ENCODE results near the gene CR1.
"Not testable (repeated sequence)": the region's sequence is repeated elsewhere in the genome, so short reads cannot be mapped to it uniquely, and the experiment has no call there.

Gene CR1

GRCh38 chr1:207645635-207646081 is 149.7 kb downstream of the CR1 start:
- no peak for DNase-seq

- no peak for DNase-seq
Measured at GRCh38 chr1:207646171-207646570, 150.2 kb downstream of the CR1 start.

DNA sequence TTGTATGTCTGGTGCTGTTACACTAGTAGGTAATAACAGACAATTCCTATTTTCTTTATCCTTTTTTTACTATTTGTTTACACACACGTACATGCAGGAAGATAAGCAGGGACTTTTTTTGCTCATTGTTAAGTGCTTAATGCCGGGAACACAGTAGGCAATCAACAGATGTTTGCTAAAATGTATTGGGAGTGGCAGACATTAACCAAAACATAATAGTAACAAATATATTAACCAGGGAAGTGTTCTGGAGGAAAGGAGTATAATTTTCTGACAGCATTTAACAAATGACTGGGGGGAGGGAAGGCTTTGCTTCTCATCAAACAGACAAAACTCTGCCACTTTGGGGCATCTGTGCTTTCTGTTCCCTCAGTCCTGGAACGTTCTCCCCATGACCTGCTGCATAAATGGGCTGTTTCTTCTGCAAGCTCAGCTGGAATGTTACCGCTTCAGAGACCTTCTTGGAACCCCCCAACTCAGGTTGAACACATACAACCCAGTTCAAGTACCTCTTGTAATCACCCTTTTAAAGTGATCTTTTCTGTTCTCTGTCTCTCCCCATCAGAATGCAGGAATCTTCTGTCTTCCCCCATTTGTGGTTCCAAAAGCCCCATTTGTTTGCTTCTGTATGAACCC is 151.1 kb downstream of the CR1 start:
- DNase-seq, result no peak

- no peak for DNase-seq
Measured at GRCh38 chr1:207647671-207648333, 151.8 kb downstream of the CR1 start.

DNA sequence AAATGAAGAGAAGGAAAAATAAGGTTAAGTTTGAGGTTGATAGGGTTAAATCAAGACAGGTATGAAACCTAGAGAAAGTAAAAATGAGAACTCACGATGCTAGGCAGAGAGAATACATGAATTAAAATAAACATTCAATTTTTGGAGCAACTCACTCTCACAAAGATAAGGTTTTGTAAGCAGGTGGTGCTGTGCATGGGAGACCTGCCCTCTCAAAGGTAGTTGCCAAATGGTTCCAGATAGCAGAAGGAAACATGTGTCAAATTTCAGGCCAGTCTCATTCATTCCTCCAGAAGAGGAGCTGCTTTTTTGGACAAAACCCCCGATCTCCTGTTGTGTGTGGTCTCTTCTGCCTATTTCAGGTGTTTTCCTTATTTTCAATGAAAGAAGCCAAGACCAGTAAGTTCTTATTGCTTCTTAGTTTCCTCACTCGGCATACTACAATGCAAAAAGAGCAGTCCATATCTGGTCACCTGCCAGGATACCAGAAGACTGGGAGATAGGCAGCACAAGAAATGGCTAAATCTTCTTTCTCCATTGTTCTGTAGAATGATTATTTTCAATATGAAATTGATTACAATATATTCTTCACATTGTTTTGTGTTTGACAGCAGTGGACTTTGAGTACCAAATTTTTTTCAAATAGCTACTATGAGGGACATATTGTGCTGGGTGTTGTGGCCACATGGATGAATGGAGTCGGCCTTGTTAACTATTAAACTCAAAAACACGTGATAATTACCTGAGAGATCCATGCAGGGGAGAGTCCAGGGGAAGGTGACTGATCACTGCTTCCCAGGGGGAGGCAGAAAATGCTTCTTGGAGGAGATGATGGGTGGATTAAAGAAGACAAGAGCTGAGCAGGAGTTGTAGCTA is 152.6 kb downstream of the CR1 start:
- DNase-seq, result no peak

- no peak for DNase-seq
Measured at GRCh38 chr1:207649210-207649753, 153.3 kb downstream of the CR1 start.

- DNase-seq, result no peak
Measured at GRCh38 chr1:207649865-207650580, 154.1 kb downstream of the CR1 start.

GRCh38 chr1:207651583-207651982 is 155.6 kb downstream of the CR1 start:
- DNase-seq, result no peak

- no peak for DNase-seq
Measured at GRCh38 chr1:207654320-207654719, 158.4 kb downstream of the CR1 start.

DNA sequence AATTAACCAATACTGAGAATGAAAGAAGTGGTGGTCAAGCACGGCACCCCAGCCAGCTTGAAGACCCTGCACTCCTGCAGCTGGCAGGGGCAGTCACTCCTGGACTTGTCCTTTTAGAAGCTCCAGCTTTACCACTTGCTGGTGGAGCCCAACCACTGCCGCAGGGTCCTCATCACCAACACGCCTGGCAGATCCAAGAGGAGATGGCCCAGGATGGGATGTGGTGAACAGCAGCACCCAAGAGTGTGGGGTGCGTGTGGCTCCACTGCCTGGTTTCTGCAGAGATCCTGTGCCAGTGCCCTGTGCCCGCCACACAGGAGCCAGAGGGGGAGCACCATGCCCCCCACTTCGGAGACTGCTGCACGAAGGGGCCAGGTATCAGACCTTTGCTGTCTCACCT is 162.5 kb downstream of the CR1 start:
- no peak for DNase-seq

GRCh38 chr1:207658904-207659485 is 163.0 kb downstream of the CR1 start:
- DNase-seq, result no peak

GRCh38 chr1:207659545-207660153 is 163.7 kb downstream of the CR1 start:
- no peak for DNase-seq

DNA sequence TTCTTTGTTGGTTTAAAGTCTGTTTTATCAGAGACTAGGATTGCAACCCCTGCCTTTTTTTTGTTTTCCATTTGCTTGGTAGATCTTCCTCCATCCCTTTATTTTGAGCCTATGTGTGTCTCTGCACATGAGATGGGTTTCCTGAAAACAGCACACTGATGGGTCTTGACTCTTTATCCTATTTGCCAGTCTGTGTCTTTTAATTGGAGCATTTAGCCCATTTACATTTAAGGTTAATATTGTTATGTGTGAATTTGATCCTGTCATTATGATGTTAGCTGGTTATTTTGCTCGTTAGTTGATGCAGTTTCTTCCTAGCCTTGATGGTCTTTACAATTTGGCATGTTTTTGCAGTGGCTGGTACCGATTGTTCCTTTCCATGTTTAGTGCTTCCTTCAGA is 165.5 kb downstream of the CR1 start:
- not testable (repeated sequence) for DNase-seq

GRCh38 chr1:207666342-207666741 is 170.4 kb downstream of the CR1 start:
- no peak for DNase-seq

DNA sequence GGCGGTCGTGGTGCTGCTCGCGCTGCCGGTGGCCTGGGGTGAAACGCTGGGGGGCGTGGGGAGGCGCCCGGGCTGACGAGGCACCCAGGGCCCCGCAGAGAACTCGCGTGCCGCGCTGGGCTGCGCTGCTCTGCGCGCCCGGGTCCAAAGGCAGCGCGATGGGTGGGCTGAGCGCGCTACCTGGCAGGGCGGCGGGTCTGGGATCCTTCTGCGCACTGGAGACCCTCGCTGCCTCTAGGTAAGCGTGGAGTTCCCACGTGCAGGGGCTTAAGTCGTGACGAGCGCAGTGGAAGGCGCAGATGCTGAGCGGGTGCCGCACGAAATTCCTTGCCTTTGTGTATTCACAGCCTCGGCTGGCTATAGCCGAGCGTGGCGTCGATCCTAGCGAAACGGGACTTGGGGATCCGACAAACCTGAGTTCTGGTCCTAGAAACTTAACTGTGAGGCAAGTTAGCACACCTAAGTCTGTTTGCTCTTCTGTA is 173.6 kb downstream of the CR1 start:
- no peak for DNase-seq

GRCh38 chr1:207670192-207670591 is 174.2 kb downstream of the CR1 start:
- no peak for DNase-seq

DNA sequence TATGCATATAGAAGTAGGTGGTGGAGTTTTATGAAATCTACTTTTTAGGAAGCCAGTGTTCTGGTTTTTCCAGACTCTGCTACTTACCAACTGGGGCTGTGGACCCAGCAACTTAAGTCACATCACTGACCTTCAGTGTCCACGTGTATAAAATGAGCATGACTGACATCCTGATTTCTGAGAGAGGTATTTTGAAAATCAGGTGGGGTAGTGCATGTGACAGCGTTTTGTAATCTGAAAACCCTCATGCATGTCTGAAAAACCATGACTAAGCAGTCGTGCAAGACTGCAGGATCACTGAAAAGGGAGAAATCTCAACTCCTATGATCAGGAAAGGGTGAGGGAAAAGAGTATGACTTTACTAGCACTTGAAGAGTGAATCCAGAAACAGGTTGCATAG is 175.0 kb downstream of the CR1 start:
- DNase-seq, result no peak

DNA sequence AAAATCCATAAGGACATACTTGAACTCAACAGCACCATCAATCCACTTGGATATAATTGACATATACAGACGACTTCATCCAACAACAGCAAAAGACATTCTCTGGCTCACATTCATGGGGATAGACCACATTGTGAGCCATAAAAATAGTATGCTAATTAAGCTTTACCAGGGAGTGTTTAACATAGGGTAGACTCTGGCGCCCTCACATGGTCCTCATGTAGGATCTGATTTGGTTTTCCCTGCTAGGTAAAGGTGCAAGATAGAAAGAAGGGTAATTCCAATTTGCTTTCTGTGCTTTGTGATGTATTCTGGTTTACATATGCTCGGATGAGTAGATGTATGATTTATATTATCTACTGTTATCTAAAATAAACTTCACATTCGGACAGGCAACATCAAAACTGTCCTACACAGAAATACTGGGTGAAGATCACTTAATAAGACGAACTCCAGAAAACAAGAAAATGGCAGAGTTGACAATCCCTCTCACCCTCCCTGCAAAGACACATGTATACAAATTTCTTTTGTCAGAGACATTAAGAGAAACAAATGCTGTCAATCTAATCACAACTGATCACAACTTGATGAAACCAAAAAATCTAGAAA is 176.7 kb downstream of the CR1 start:
- DNase-seq, result peak; percentile 33

- DNase-seq, result no peak
Measured at GRCh38 chr1:207673399-207673798, 177.4 kb downstream of the CR1 start.

DNA sequence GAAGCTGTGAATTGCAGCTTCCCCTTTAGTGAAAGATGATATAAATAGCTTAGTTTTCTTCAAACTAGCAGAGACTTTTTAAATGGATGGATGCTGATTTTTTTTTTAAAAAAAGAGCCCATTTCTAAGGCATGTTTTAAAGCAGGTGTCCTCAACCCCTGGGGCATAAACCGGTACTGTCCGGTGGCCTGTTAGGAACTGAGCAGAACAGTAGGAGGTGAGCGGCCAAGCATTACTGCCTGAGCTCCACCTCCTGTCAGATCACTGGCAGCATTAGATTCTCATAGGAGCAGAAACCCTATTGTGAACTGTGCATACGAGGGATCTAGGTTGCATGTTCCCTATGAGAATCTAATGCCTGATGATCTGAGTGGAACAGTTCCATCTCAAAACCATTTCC is 180.2 kb downstream of the CR1 start:
- no peak for DNase-seq
